Sigmoid colon (tissue), 4 donors: ENCODE results near the gene SLC13A4.

ENCODE experiments used
- EP300 ChIP-seq, 4 donors: sonication (generic); formaldehyde crosslinking; IDR thresholded peaks; one replicate each; pipeline ENCODE4 v1.6.1; 2017; ENCODE audit warnings: antibody characterized with exemption in 4 of 4
- POLR2A ChIP-seq, 2 donors: fragments of 450-650 bp; IDR thresholded peaks; one replicate each; pipeline ENCODE4 v1.6.1; 2016; ENCODE audit warnings: antibody characterized with exemption in 2 of 2, mild to moderate bottlenecking in 2 of 2, moderate library complexity in 2 of 2
- POLR2AphosphoS5 ChIP-seq, 4 donors: sonication (generic); formaldehyde crosslinking; IDR thresholded peaks; one replicate each; pipeline ENCODE4 v1.6.1; 2017; ENCODE audit warnings: antibody characterized with exemption in 4 of 4
- TF ChIP-seq, protein P1 (sequence below), 4 experiments: fragments of 450-650 bp in 3 of 4; fragments of 200-600 bp in 1 of 4; IDR thresholded peaks; one replicate each; pipeline ENCODE4 v1.5.1; 2016 to 2019; ENCODE audit warnings: antibody characterized with exemption in 4 of 4, mild to moderate bottlenecking in 3 of 4, moderate library complexity in 2 of 4

DNA sequence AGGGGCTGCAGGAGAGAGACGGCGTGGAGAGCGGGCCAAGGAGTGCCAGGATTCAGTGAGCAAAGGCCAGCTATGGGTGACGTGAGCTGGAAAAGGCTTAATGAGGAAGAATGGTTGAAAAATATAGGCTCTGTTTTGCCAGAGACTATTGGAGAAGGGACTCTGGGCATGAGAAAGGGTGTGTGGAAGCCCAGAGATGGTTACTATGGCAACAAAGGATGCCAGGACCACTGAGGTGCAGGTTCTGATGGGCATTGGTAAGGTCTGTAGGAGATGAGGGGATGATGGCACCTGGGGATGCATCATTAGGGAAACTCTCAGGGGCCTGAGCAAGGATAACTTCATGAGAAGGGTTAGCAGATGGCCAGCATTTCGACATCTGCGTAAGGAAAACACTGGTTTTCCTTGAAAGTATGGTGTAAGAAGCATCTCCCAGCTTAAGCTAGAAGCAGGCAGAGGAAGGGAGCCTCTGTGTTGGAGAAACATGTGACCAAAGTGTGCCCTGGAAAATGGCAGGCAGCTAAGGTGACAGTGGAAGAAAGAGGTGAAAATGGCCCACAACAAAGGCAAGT is 42.2 kb upstream of the SLC13A4 start:
- TF ChIP-seq POLR2A (IDR thresholded peaks at IDR 0.05) (no peak), POLR2AphosphoS5 (IDR thresholded peaks at IDR 0.05) (no peak), EP300 (IDR thresholded peaks at IDR 0.05) (no peak)
- TF ChIP-seq, protein P1, sequence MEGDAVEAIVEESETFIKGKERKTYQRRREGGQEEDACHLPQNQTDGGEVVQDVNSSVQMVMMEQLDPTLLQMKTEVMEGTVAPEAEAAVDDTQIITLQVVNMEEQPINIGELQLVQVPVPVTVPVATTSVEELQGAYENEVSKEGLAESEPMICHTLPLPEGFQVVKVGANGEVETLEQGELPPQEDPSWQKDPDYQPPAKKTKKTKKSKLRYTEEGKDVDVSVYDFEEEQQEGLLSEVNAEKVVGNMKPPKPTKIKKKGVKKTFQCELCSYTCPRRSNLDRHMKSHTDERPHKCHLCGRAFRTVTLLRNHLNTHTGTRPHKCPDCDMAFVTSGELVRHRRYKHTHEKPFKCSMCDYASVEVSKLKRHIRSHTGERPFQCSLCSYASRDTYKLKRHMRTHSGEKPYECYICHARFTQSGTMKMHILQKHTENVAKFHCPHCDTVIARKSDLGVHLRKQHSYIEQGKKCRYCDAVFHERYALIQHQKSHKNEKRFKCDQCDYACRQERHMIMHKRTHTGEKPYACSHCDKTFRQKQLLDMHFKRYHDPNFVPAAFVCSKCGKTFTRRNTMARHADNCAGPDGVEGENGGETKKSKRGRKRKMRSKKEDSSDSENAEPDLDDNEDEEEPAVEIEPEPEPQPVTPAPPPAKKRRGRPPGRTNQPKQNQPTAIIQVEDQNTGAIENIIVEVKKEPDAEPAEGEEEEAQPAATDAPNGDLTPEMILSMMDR (IDR thresholded peaks at IDR 0.05), result no peak
